GM12878 (cell line): ENCODE measurements around the gene CAMK4. TPM values are rescaled to one million over a fixed set of nuclear protein-coding genes. Genes with fewer than 3 reads are reported as not detected.

Experiments
- BACH1 ChIP-seq: fragments of 450-650 bp; IDR thresholded peaks from 2 replicates; pipeline ENCODE4 v1.6.1; 2017; ENCODE audit warnings: mild to moderate bottlenecking, borderline replicate concordance
- BHLHE40 ChIP-seq, 2 experiments: fragments of 450-650 bp in 1 of 2; IDR thresholded peaks; 2 replicates each; pipeline ENCODE4 v1.6.1; 2011 to 2017; ENCODE audit warnings: low read depth in 2 of 2, borderline replicate concordance in 1 of 2, improper control_type of control experiment in 1 of 2, low read length in 1 of 2, mild to moderate bottlenecking in 1 of 2
- CHD1 ChIP-seq: IDR thresholded peaks from 2 replicates; pipeline ENCODE4 v1.6.1; 2012; ENCODE audit warnings: low read depth, low read length, improper control_type of control experiment
- CHD2 ChIP-seq: IDR thresholded peaks from 2 replicates; pipeline ENCODE4 v1.6.1; 2011; ENCODE audit warnings: low read depth, low read length, improper control_type of control experiment, borderline replicate concordance
- HDAC2 ChIP-seq: fragments of 200-600 bp; sonication (generic); IDR thresholded peaks from 2 replicates; pipeline ENCODE4 v1.6.1; 2017
- IKZF1 ChIP-seq: fragments of 450-650 bp; conservative IDR thresholded peaks from 2 replicates; pipeline ENCODE4 v1.6.1; 2017; ENCODE audit warnings: antibody characterized with exemption, mild to moderate bottlenecking
- JUNB ChIP-seq: IDR thresholded peaks from 2 replicates; pipeline ENCODE4 v1.6.1; 2016; ENCODE audit warnings: antibody characterized with exemption, mild to moderate bottlenecking
- MTA2 ChIP-seq: fragments of 450-650 bp; IDR thresholded peaks from 2 replicates; pipeline ENCODE4 v1.6.1; 2016; ENCODE audit warnings: low read depth, mild to moderate bottlenecking, moderate library complexity
- RELA ChIP-seq: fragments of 450-650 bp; IDR thresholded peaks from 2 replicates; pipeline ENCODE4 v1.8.0; 2014; ENCODE audit warnings: borderline replicate concordance; ENCODE audit not compliant: partially characterized antibody
- SMARCA5 ChIP-seq: fragments of 450-650 bp; IDR thresholded peaks from 2 replicates; pipeline ENCODE4 v1.6.1; 2017; ENCODE audit warnings: mild to moderate bottlenecking
- TARDBP ChIP-seq: IDR thresholded peaks from 2 replicates; pipeline ENCODE4 v1.6.1; 2016; ENCODE audit warnings: borderline replicate concordance
- TCF12 ChIP-seq: IDR thresholded peaks from 2 replicates; pipeline ENCODE4 v1.6.1; 2011; ENCODE audit warnings: low read depth, mild to moderate bottlenecking, low read length
- WRNIP1 ChIP-seq: IDR thresholded peaks from 2 replicates; pipeline ENCODE4 v1.6.1; 2011; ENCODE audit warnings: low read depth, low read length, improper control_type of control experiment, borderline replicate concordance
- ZNF207 ChIP-seq: fragments of 450-650 bp; IDR thresholded peaks from 2 replicates; pipeline ENCODE4 v1.6.1; 2014; ENCODE audit warnings: antibody characterized with exemption, mild to moderate bottlenecking, borderline replicate concordance
- polyA plus RNA-seq, 11 experiments: library from polyadenylated mRNA; depleted of rRNA in 4 of 11; unstranded in 6 of 11; stranded (reverse) in 5 of 11; fragments of >200 nt; fragmentation: Nextera tagmentation in 4 of 11; fragmentation: Illumina TruSeq in 1 of 11; extraction: Ambion mirVana in 4 of 11; extraction: Trizol in 1 of 11; gene quantifications; 1 replicate in 1 of 11; 2 replicates in 10 of 11; pipeline versions ENCODE4 v1.2.1 to v1.2.3, GENCODE V29; 2011 to 2016; ENCODE audit warnings: inconsistent platforms in 2 of 11, missing spikeins in 2 of 11, low read depth in 1 of 11
- total RNA-seq, 4 experiments: library from RNA; depleted of rRNA in 3 of 4; stranded (reverse); fragments of >200 nt in 3 of 4; fragmentation: Illumina TruSeq in 1 of 4; extraction: Trizol in 1 of 4; gene quantifications; 2 replicates each; pipeline versions ENCODE4 v1.2.1 to v1.2.3, GENCODE V29; 2013 to 2021
- TF ChIP-seq, protein P1 (sequence below): IDR thresholded peaks from 2 replicates; pipeline ENCODE4 v1.6.1; 2011; ENCODE audit warnings: mild to moderate bottlenecking, low read depth, low read length, moderate library complexity; ENCODE audit not compliant: insufficient replicate concordance
- TF ChIP-seq, protein P2 (sequence below): fragments of 150-350 bp; IDR thresholded peaks from 2 replicates; pipeline ENCODE4 v1.6.1; 2016; ENCODE audit warnings: low read depth, low read length
- TF ChIP-seq, protein P3 (sequence below): IDR thresholded peaks from 2 replicates; pipeline ENCODE4 v1.6.1; 2012; ENCODE audit warnings: low read depth, low read length, improper control_type of control experiment
- TF ChIP-seq, protein P4 (sequence below): IDR thresholded peaks from 2 replicates; pipeline ENCODE4 v1.6.1; 2011; ENCODE audit warnings: borderline replicate concordance, low read depth, mild to moderate bottlenecking, moderate library complexity, low read length; ENCODE audit not compliant: insufficient read depth, poor library complexity, severe bottlenecking
- TF ChIP-seq, protein P5 (sequence below): fragments of 450-650 bp; IDR thresholded peaks from 2 replicates; pipeline ENCODE4 v1.6.1; 2016; ENCODE audit warnings: mild to moderate bottlenecking, moderate library complexity, borderline replicate concordance

Gene CAMK4
- total and polyA plus RNA-seq, 10 of the 15 experiments (the other 5 are each of a cell fraction or from before 2014, with no cell fraction given): 13.3 to 51.9 (median 35.3) TPM

DNA sequence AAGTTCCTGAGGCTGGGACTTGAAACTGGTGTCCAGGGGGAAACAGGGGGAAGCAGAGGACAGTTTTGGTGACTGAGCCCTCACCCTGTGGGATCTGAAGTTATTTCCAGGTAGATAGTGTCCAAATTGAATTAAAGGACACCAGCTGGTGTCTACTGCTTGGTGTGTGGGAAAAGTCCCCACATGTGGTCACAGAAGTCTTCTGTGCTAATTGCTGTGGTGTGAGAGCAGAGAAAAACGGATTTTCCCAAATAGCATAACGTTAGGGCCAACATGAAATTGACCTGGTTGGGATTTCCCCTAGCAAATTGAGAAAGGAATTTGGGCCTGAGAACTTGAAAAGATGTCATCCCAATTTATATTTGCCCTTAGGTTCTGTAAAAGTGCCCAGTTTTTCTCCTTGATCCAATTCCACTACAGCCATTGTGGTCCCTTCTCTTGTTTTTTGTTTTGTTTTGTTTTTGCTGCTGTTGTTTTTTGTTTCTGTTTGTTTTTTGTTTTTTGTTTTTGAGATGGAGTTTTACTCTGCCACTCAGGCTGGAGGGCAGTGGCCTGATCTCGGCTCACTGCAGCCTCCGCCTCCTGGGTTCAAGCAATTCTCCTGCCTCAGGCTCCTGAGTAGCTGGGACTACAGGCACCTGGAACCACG is 293.8 kb downstream of the CAMK4 start (continued):
- no peak for TF ChIP-seq ZNF207
- no peak for TF ChIP-seq JUNB
- TF ChIP-seq RELA: peak; percentile 23
- TF ChIP-seq HDAC2: no peak
- TF ChIP-seq, protein P1, sequence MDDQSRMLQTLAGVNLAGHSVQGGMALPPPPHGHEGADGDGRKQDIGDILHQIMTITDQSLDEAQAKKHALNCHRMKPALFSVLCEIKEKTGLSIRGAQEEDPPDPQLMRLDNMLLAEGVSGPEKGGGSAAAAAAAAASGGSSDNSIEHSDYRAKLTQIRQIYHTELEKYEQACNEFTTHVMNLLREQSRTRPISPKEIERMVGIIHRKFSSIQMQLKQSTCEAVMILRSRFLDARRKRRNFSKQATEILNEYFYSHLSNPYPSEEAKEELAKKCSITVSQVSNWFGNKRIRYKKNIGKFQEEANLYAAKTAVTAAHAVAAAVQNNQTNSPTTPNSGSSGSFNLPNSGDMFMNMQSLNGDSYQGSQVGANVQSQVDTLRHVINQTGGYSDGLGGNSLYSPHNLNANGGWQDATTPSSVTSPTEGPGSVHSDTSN: no peak
- TF ChIP-seq BHLHE40 (IDR thresholded peaks at IDR 0.05; ENCODE audit: borderline replicate concordance in 1 of 2, low read depth in 2 of 2, low read length in 1 of 2): peak in 1 of 2 experiments; percentile 19; a peak in 1 of 4 replicates
- no peak for TF ChIP-seq CHD1
- TF ChIP-seq MTA2: peak; percentile 91
- no peak for TF ChIP-seq CHD2
- TF ChIP-seq, protein P2, sequence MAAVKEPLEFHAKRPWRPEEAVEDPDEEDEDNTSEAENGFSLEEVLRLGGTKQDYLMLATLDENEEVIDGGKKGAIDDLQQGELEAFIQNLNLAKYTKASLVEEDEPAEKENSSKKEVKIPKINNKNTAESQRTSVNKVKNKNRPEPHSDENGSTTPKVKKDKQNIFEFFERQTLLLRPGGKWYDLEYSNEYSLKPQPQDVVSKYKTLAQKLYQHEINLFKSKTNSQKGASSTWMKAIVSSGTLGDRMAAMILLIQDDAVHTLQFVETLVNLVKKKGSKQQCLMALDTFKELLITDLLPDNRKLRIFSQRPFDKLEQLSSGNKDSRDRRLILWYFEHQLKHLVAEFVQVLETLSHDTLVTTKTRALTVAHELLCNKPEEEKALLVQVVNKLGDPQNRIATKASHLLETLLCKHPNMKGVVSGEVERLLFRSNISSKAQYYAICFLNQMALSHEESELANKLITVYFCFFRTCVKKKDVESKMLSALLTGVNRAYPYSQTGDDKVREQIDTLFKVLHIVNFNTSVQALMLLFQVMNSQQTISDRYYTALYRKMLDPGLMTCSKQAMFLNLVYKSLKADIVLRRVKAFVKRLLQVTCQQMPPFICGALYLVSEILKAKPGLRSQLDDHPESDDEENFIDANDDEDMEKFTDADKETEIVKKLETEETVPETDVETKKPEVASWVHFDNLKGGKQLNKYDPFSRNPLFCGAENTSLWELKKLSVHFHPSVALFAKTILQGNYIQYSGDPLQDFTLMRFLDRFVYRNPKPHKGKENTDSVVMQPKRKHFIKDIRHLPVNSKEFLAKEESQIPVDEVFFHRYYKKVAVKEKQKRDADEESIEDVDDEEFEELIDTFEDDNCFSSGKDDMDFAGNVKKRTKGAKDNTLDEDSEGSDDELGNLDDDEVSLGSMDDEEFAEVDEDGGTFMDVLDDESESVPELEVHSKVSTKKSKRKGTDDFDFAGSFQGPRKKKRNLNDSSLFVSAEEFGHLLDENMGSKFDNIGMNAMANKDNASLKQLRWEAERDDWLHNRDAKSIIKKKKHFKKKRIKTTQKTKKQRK: no peak
- TF ChIP-seq IKZF1: peak; percentile 88
- TF ChIP-seq BACH1: no peak; the same call in 1 of the 2 replicates
- TF ChIP-seq, protein P3, sequence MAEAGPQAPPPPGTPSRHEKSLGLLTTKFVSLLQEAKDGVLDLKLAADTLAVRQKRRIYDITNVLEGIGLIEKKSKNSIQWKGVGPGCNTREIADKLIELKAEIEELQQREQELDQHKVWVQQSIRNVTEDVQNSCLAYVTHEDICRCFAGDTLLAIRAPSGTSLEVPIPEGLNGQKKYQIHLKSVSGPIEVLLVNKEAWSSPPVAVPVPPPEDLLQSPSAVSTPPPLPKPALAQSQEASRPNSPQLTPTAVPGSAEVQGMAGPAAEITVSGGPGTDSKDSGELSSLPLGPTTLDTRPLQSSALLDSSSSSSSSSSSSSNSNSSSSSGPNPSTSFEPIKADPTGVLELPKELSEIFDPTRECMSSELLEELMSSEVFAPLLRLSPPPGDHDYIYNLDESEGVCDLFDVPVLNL: no peak
- TF ChIP-seq, protein P4, sequence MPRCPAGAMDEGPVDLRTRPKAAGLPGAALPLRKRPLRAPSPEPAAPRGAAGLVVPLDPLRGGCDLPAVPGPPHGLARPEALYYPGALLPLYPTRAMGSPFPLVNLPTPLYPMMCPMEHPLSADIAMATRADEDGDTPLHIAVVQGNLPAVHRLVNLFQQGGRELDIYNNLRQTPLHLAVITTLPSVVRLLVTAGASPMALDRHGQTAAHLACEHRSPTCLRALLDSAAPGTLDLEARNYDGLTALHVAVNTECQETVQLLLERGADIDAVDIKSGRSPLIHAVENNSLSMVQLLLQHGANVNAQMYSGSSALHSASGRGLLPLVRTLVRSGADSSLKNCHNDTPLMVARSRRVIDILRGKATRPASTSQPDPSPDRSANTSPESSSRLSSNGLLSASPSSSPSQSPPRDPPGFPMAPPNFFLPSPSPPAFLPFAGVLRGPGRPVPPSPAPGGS: peak; percentile 90
- no peak for TF ChIP-seq SMARCA5
- peak; percentile 85 for TF ChIP-seq TCF12
- TF ChIP-seq TARDBP: no peak
- no peak for TF ChIP-seq WRNIP1
- TF ChIP-seq, protein P5, sequence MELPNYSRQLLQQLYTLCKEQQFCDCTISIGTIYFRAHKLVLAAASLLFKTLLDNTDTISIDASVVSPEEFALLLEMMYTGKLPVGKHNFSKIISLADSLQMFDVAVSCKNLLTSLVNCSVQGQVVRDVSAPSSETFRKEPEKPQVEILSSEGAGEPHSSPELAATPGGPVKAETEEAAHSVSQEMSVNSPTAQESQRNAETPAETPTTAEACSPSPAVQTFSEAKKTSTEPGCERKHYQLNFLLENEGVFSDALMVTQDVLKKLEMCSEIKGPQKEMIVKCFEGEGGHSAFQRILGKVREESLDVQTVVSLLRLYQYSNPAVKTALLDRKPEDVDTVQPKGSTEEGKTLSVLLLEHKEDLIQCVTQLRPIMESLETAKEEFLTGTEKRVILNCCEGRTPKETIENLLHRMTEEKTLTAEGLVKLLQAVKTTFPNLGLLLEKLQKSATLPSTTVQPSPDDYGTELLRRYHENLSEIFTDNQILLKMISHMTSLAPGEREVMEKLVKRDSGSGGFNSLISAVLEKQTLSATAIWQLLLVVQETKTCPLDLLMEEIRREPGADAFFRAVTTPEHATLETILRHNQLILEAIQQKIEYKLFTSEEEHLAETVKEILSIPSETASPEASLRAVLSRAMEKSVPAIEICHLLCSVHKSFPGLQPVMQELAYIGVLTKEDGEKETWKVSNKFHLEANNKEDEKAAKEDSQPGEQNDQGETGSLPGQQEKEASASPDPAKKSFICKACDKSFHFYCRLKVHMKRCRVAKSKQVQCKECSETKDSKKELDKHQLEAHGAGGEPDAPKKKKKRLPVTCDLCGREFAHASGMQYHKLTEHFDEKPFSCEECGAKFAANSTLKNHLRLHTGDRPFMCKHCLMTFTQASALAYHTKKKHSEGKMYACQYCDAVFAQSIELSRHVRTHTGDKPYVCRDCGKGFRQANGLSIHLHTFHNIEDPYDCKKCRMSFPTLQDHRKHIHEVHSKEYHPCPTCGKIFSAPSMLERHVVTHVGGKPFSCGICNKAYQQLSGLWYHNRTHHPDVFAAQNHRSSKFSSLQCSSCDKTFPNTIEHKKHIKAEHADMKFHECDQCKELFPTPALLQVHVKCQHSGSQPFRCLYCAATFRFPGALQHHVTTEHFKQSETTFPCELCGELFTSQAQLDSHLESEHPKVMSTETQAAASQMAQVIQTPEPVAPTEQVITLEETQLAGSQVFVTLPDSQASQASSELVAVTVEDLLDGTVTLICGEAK: no peak
